ENCODE measurements around the gene SEMA7A. TPM values are rescaled to one million over a fixed set of nuclear protein-coding genes. Genes with fewer than 3 reads are reported as not detected.

SEMA7A gene
- total and polyA plus RNA-seq, 4 donors = 0.54 to 4.1 (median 2.0) TPM

DNA sequence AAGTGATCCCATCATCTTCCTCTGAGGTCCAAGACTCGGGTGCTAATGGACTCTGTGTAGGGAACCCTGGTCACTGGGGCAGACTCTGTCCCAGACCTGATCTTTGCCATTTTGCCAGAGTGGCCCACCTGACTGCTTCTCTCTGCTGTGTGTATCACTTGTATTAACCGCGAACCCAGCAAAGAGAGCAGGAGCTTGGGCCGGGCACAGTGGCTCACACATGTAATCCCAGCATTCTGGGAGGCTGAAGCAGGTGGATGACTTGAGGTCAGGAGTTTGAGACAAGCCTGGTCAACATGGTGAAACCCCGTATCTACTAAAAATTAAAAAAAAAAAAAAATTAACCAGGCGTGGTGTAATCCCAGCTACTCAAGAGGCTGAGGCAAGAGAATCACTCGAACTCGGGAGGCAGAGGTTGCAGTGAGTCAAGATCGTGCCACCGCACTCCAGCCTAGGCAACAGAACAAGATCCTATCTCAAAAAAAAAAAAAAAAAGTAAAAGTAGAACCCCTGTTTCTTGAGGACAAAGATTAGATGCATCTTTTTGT lies 33.4 kb downstream of the SEMA7A start:
- no peak overlapping the region for H3K27ac ChIP-seq (ENCODE audit: low read depth in 1 of 2, low read length in 2 of 2)
- no peak for ATAC-seq (ENCODE audit: low FRiP score)

GRCh38 chr15:74399511-74400312 lies 34.0 kb downstream of the SEMA7A start:
- Histone ChIP-seq H3K4me3 (ENCODE audit: low read length in 2 of 2) (no peak overlapping the region), H3K9me3 (ENCODE audit: control insufficient read depth, low read length) (no peaks in the 10 kb centered on the region), H3K36me3 (ENCODE audit: control insufficient read depth in 1 of 2, insufficient read depth in 2 of 2, low read length in 1 of 2) (no peaks in the 10 kb centered on the region), H3K27ac (ENCODE audit: low read depth in 1 of 2, low read length in 2 of 2) (no peak overlapping the region), H3K4me1 (ENCODE audit: control insufficient read depth in 1 of 2, insufficient read depth in 2 of 2, low read length in 2 of 2) (no peaks in the 10 kb centered on the region), H3K27me3 (ENCODE audit: control insufficient read depth in 1 of 2, insufficient read depth in 2 of 2, low read length in 1 of 2) (no peaks in the 10 kb centered on the region)
- ATAC-seq (ENCODE audit: low FRiP score) = no peak
- intact Hi-C loops (cut with DNase I) = no loop called here
- DNase-seq = no peak
- 40 to 56% methylated on average over 5 of the region's 5 CpGs for WGBS, 2 donors

More for the DNA sequence above, 33.4 kb downstream of the SEMA7A start:
- no peaks in the 10 kb centered on the region for H3K9me3 ChIP-seq (ENCODE audit: control insufficient read depth, low read length)
- H3K36me3 ChIP-seq (ENCODE audit: control insufficient read depth in 1 of 2, insufficient read depth in 2 of 2, low read length in 1 of 2) = no peaks in the 10 kb centered on the region
- WGBS, 2 donors = 87 to 96% methylated on average over 10 of the region's 10 CpGs
- no peak overlapping the region for H3K4me3 ChIP-seq (ENCODE audit: low read length in 2 of 2)
- intact Hi-C loops (cut with DNase I) = no loop called here
- H3K4me1 ChIP-seq (ENCODE audit: control insufficient read depth in 1 of 2, insufficient read depth in 2 of 2, low read length in 2 of 2) = no peaks in the 10 kb centered on the region
- H3K27me3 ChIP-seq (ENCODE audit: control insufficient read depth in 1 of 2, insufficient read depth in 2 of 2, low read length in 1 of 2) = no peaks in the 10 kb centered on the region
- no peak for DNase-seq

DNA sequence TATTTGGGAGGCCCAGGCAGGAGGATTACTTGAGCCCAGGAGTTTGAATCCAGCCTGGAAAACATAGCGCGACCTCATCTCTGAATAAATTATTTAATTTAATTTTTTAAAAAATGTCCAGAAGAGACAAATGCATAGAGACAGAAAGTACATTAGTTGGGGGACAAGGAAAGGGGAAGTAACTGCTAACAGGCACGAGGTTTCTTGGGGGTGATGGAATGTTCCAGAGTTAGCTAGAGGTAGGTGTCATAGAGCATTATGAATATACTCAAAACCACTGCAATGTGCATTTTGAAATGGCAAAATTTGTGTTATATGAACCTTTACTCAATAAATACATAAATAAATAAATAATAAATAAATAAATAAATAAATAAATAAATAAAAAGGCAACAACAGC lies 34.7 kb downstream of the SEMA7A start:
- ATAC-seq (ENCODE audit: low FRiP score) (no peak), DNase-seq (no peak)
- H3K4me1 ChIP-seq (ENCODE audit: control insufficient read depth in 1 of 2, insufficient read depth in 2 of 2, low read length in 2 of 2) = no peaks in the 10 kb centered on the region
- no peaks in the 10 kb centered on the region for H3K27me3 ChIP-seq (ENCODE audit: control insufficient read depth in 1 of 2, insufficient read depth in 2 of 2, low read length in 1 of 2)
- H3K27ac ChIP-seq (ENCODE audit: low read depth in 1 of 2, low read length in 2 of 2) = no peak overlapping the region
- H3K36me3 ChIP-seq (ENCODE audit: control insufficient read depth in 1 of 2, insufficient read depth in 2 of 2, low read length in 1 of 2) = no peaks in the 10 kb centered on the region
- H3K9me3 ChIP-seq (ENCODE audit: control insufficient read depth, low read length) = no peaks in the 10 kb centered on the region
- H3K4me3 ChIP-seq (ENCODE audit: low read length in 2 of 2) = no peak overlapping the region
- WGBS, 2 donors = 92 to 95% methylated on average over 3 of the region's 3 CpGs
- intact Hi-C loops (cut with DNase I) = no loop called here

DNA sequence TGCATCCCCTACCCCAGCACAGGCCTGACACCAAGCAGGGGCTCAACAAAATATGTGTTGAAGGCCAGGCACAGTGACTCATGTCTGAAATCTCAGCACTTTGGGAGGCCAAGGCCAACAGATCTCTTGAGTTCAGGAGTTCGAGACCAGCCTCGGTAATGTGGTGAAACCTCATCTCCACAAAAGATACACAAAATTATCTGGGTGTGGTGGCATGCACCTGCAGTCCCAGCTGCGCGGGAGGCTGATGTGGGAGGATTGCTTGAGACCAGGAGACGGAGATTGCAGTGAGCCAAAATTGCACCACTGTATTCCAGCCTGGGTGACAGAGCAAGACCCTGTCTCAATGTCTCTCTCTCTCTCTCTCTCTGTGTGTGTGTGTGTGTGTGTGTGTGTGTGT lies 35.6 kb downstream of the SEMA7A start:
- 96 to 99% methylated on average over 5 of the region's 5 CpGs for WGBS, 2 donors
- ATAC-seq (ENCODE audit: low FRiP score) = no peak

GRCh38 chr15:74397239-74398068 lies 36.3 kb downstream of the SEMA7A start:
- H3K36me3 ChIP-seq (ENCODE audit: control insufficient read depth in 1 of 2, insufficient read depth in 2 of 2, low read length in 1 of 2) = no peaks in the 10 kb centered on the region
- H3K4me3 ChIP-seq (ENCODE audit: low read length in 2 of 2) = no peak overlapping the region
- intact Hi-C loops (cut with DNase I) = no loop called here
- DNase-seq (no peak), ATAC-seq (ENCODE audit: low FRiP score) (no peak)
- H3K27ac ChIP-seq (ENCODE audit: low read depth in 1 of 2, low read length in 2 of 2) = no peak overlapping the region
- no peaks in the 10 kb centered on the region for H3K9me3 ChIP-seq (ENCODE audit: control insufficient read depth, low read length)
- H3K4me1 ChIP-seq (ENCODE audit: control insufficient read depth in 1 of 2, insufficient read depth in 2 of 2, low read length in 2 of 2) = no peaks in the 10 kb centered on the region
- 92 to 95% methylated on average over 6 of the region's 6 CpGs for WGBS, 2 donors
- H3K27me3 ChIP-seq (ENCODE audit: control insufficient read depth in 1 of 2, insufficient read depth in 2 of 2, low read length in 1 of 2) = no peaks in the 10 kb centered on the region

More for the DNA sequence above, 35.6 kb downstream of the SEMA7A start:
- DNase-seq = no peak
- H3K27ac ChIP-seq (ENCODE audit: low read depth in 1 of 2, low read length in 2 of 2) = no peak overlapping the region
- no peaks in the 10 kb centered on the region for H3K36me3 ChIP-seq (ENCODE audit: control insufficient read depth in 1 of 2, insufficient read depth in 2 of 2, low read length in 1 of 2)
- no peaks in the 10 kb centered on the region for H3K27me3 ChIP-seq (ENCODE audit: control insufficient read depth in 1 of 2, insufficient read depth in 2 of 2, low read length in 1 of 2)
- H3K9me3 ChIP-seq (ENCODE audit: control insufficient read depth, low read length) = no peaks in the 10 kb centered on the region
- no peaks in the 10 kb centered on the region for H3K4me1 ChIP-seq (ENCODE audit: control insufficient read depth in 1 of 2, insufficient read depth in 2 of 2, low read length in 2 of 2)
- H3K4me3 ChIP-seq (ENCODE audit: low read length in 2 of 2) = no peak overlapping the region
- intact Hi-C loops (cut with DNase I) = no loop called here

DNA sequence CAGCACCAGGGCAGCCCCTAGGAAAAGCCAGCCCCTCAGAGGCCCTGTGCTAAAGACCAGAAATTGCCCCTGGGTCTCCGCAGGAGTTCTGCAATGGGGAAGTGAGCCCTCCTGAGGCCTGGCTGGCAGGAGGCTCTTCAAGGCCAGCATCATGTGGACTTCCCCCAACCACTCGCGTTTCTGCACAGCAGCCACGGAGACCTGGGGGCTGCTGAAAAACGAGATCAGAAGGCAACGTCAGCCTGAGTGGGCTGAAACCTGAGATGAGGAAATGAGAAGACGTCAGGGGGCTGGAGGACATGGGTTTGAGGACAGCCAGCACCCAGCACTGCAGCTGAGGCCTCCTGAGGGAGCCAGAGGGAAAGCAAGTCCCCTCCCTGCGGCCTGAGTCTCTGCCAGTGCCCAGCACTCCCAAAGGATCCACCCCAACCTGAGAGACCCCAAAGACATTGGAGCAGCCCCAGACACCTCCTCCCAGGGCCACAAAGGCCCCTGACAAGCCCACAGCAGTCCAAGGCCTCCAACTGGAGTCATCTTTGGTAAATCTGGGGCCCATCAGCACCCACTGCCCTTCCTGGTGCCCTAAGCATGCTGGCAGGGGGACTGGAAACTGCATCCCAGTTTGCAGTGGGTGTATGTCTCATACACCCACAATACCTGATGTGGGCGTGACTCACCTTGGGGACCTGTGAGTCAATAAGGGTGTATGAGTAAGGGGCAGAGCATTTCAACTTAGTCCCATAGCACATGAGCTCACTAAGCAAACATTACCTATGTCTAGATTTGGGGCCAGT lies 37.1 kb downstream of the SEMA7A start:
- H3K4me1 ChIP-seq (ENCODE audit: control insufficient read depth in 1 of 2, insufficient read depth in 2 of 2, low read length in 2 of 2) = no peaks in the 10 kb centered on the region
- WGBS, 2 donors = 75 to 78% methylated on average over 9 of the region's 9 CpGs
- no peaks in the 10 kb centered on the region for H3K36me3 ChIP-seq (ENCODE audit: control insufficient read depth in 1 of 2, insufficient read depth in 2 of 2, low read length in 1 of 2)
- no peak for ATAC-seq (ENCODE audit: low FRiP score)
- no peak overlapping the region for H3K4me3 ChIP-seq (ENCODE audit: low read length in 2 of 2)
- no peak overlapping the region for H3K27ac ChIP-seq (ENCODE audit: low read depth in 1 of 2, low read length in 2 of 2)
- intact Hi-C loops (cut with DNase I) = no loop called here
- H3K27me3 ChIP-seq (ENCODE audit: control insufficient read depth in 1 of 2, insufficient read depth in 2 of 2, low read length in 1 of 2) = no peaks in the 10 kb centered on the region
- no peak for DNase-seq
- H3K9me3 ChIP-seq (ENCODE audit: control insufficient read depth, low read length) = no peaks in the 10 kb centered on the region

GRCh38 chr15:74396146-74396438 lies 37.7 kb downstream of the SEMA7A start:
- Histone ChIP-seq H3K4me3 (ENCODE audit: low read length in 2 of 2) (no peak overlapping the region), H3K27me3 (ENCODE audit: control insufficient read depth in 1 of 2, insufficient read depth in 2 of 2, low read length in 1 of 2) (no peaks in the 10 kb centered on the region), H3K4me1 (ENCODE audit: control insufficient read depth in 1 of 2, insufficient read depth in 2 of 2, low read length in 2 of 2) (no peaks in the 10 kb centered on the region), H3K9me3 (ENCODE audit: control insufficient read depth, low read length) (no peaks in the 10 kb centered on the region), H3K36me3 (ENCODE audit: control insufficient read depth in 1 of 2, insufficient read depth in 2 of 2, low read length in 1 of 2) (no peaks in the 10 kb centered on the region), H3K27ac (ENCODE audit: low read depth in 1 of 2, low read length in 2 of 2) (no peak overlapping the region)
- DNase-seq (no peak), ATAC-seq (ENCODE audit: low FRiP score) (no peak)
- WGBS, 2 donors = 88 to 90% methylated on average over 10 of the region's 10 CpGs
- intact Hi-C loops (cut with DNase I) = no loop called here

DNA sequence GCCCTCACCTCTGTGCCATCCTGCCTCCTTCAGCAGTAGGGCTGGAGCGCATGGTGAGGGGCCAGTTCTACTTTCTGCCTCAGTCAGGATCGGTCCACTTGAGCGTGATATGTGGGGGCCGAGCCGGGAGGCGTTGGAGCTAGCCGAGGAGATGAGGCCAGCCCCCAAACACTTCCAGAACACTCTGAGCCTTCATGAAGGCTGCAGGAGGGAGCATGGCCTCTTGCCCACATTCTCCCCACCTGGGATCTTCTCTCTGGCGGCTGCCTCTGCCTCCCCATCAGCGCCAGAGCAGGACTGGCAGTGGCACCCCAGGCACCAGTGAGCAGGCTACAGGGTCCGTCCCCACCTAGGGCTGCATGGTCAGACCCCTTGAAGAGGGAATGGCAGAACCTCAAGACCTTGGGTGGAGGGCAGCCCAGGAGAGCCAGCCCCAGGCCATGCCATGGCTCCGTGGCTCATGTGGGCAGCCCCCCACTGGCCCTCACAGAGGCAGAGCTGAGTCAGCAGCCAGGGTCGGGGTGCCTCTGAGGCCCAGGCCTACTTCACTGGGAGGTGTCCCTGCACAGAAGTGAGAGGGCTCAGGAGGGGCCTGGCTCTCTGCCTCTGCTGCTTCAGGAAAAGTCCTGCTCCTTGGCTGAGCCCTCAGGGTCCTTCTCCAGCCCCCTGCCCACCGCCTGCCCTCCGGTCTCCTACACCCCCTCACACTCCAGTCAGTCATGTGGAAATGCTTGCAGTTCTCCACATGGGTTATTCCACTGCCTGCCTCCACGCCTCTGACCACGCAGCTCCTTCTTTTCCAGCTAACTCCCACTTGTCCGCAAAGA lies 38.2 kb downstream of the SEMA7A start:
- ATAC-seq (ENCODE audit: low FRiP score) (no peak), DNase-seq (no peak)
- WGBS, 2 donors = 91 to 94% methylated on average over 17 of the region's 17 CpGs
- intact Hi-C loops (cut with DNase I) = no loop called here
- Histone ChIP-seq H3K4me3 (ENCODE audit: low read length in 2 of 2) (no peak overlapping the region), H3K36me3 (ENCODE audit: control insufficient read depth in 1 of 2, insufficient read depth in 2 of 2, low read length in 1 of 2) (no peaks in the 10 kb centered on the region), H3K9me3 (ENCODE audit: control insufficient read depth, low read length) (no peaks in the 10 kb centered on the region), H3K27ac (ENCODE audit: low read depth in 1 of 2, low read length in 2 of 2) (no peak overlapping the region), H3K4me1 (ENCODE audit: control insufficient read depth in 1 of 2, insufficient read depth in 2 of 2, low read length in 2 of 2) (no peaks in the 10 kb centered on the region), H3K27me3 (ENCODE audit: control insufficient read depth in 1 of 2, insufficient read depth in 2 of 2, low read length in 1 of 2) (no peaks in the 10 kb centered on the region)
